Measurements from ENCODE around the gene NUDCD3. TPM values are rescaled to one million over a fixed set of nuclear protein-coding genes. Genes with fewer than 3 reads are reported as not detected.

NUDCD3 gene
- total and polyA plus RNA-seq, 12 donors, result 16.2 to 116 (median 102) TPM

GRCh38 chr7:44415510-44415909, 74.9 kb downstream of the NUDCD3 start:
- intact Hi-C loops (cut with DNase I), result no loop called here
- peak in 3 of 8 donors; percentile 44 to 71 (median 44) for ATAC-seq
- Histone ChIP-seq H3K36me3 (peaks cover 0 to 51% (median 0%) of the 10 kb centered on the region in 9 donors), H3K4me3 (no peak overlapping the region), H3K27ac (no peak overlapping the region), H3K4me1 (peaks cover 0 to 13% (median 0%) of the 10 kb centered on the region in 9 donors), H3K27me3 (no peaks in the 10 kb centered on the region), H3K9me3 (peaks cover 0 to 15% (median 0%) of the 10 kb centered on the region in 11 donors)
- WGBS, 2 donors, result 37 to 60% methylated on average over 3 of the region's 3 CpGs
- TF ChIP-seq CTCF (IDR thresholded peaks at IDR 0.05), result no peak
- no peak for DNase-seq

DNA sequence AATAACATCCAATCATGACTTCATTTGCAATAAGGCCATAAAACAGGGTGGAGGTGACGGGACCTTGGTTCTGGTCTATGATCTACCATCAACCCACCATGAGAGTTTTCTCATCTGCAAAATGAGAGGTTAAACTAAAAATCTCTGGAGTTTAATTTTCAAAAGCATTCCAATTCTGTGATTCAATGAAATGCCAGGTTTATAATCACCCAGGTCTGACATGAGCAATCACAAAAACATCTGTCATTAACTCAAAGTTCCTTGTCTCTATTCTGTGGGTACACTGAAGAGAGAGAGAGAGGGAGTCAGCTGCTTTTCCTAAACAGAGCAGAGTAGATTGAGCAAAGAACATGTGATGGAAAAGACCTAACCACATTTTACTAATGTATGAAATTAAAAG, 75.4 kb downstream of the NUDCD3 start:
- Histone ChIP-seq H3K4me3 (no peak overlapping the region), H3K36me3 (peaks cover 0 to 51% (median 0%) of the 10 kb centered on the region in 9 donors), H3K27me3 (no peaks in the 10 kb centered on the region), H3K4me1 (peaks cover 0 to 11% (median 0%) of the 10 kb centered on the region in 9 donors), H3K27ac (no peak overlapping the region), H3K9me3 (peaks cover 0 to 20% (median 0%) of the 10 kb centered on the region in 11 donors)
- no peak for DNase-seq
- ATAC-seq, result no peak
- WGBS, 2 donors, result 94 to 100% methylated on average over 1 of the region's 1 CpG
- intact Hi-C loops (cut with DNase I), result no loop called here
- no peak for TF ChIP-seq CTCF (IDR thresholded peaks at IDR 0.05)

GRCh38 chr7:44411306-44411705, 79.2 kb downstream of the NUDCD3 start:
- peaks cover 0 to 23% (median 0%) of the 10 kb centered on the region in 11 donors for H3K9me3 ChIP-seq
- H3K27ac ChIP-seq, result no peak overlapping the region
- intact Hi-C loops (cut with DNase I), result no loop called here
- no peak for DNase-seq
- no peak for TF ChIP-seq CTCF (IDR thresholded peaks at IDR 0.05)
- no peak for ATAC-seq
- WGBS, 2 donors, result 98 to 99% methylated on average over 2 of the region's 2 CpGs
- no peaks in the 10 kb centered on the region for H3K27me3 ChIP-seq
- H3K4me1 ChIP-seq, result peaks cover 0 to 15% (median 12%) of the 10 kb centered on the region in 9 donors
- H3K4me3 ChIP-seq, result no peak overlapping the region
- peaks cover 0 to 30% (median 0%) of the 10 kb centered on the region in 9 donors for H3K36me3 ChIP-seq

GRCh38 chr7:44408596-44408995, 81.9 kb downstream of the NUDCD3 start:
- H3K9me3 ChIP-seq, result peaks cover 0 to 23% (median 0%) of the 10 kb centered on the region in 11 donors
- intact Hi-C loops (cut with DNase I), result no loop called here
- H3K27ac ChIP-seq, result peak overlapping the region in 4 of 10 donors; percentile 19 to 27 (median 24)
- WGBS, 2 donors, result 36 to 52% methylated on average over 3 of the region's 3 CpGs
- peaks cover 0 to 26% (median 13%) of the 10 kb centered on the region in 9 donors for H3K4me1 ChIP-seq
- H3K36me3 ChIP-seq, result peaks cover 0 to 43% (median 0%) of the 10 kb centered on the region in 9 donors
- H3K27me3 ChIP-seq, result no peaks in the 10 kb centered on the region
- no peak for TF ChIP-seq CTCF (IDR thresholded peaks at IDR 0.05)
- H3K4me3 ChIP-seq, result no peak overlapping the region
- ATAC-seq (peak in 4 of 8 donors; percentile 47 to 59 (median 52)), DNase-seq (no peak)
